K562 (cell line): ENCODE data around the gene ACOT13. TPM values are rescaled to one million over a fixed set of nuclear protein-coding genes. Genes with fewer than 3 reads are reported as not detected.

Experiments used
- BHLHE40 ChIP-seq: IDR thresholded peaks from 2 replicates; pipeline ENCODE4 v1.6.1; 2011; ENCODE audit warnings: low read length, improper control_type of control experiment
- CEBPG ChIP-seq, 3 experiments: fragments of 200-800 bp in 1 of 3; sonication (Bioruptor generic) in 1 of 3; sonication (generic) in 1 of 3; formaldehyde crosslinking in 1 of 3; IDR thresholded peaks in 2 of 3; conservative IDR thresholded peaks in 1 of 3; 2 replicates each; pipeline versions ENCODE4 v1.6.1 to v1.8.0; 2016 to 2022; ENCODE audit warnings: missing compliant biosample characterization in 2 of 3, missing genetic modification characterization in 2 of 3, mild to moderate bottlenecking in 1 of 3, missing genetic modification reagents in 1 of 3
- FOXM1 ChIP-seq, 2 experiments: fragments of 450-650 bp in 1 of 2; sonication (generic) in 1 of 2; formaldehyde crosslinking in 1 of 2; IDR thresholded peaks; 2 replicates each; pipeline versions ENCODE4 v1.6.1 to v1.9.0; 2017 to 2022; ENCODE audit warnings: low read depth in 2 of 2, mild to moderate bottlenecking in 2 of 2, missing genetic modification reagents in 1 of 2, moderate library complexity in 1 of 2
- KAT7 ChIP-seq: sonication (generic); formaldehyde crosslinking; IDR thresholded peaks from 2 replicates; pipeline ENCODE4 v1.8.0; 2022; ENCODE audit warnings: missing genetic modification reagents, mild to moderate bottlenecking, borderline replicate concordance
- KDM2B ChIP-seq: fragments of 250-450 bp; sonication (Bioruptor Pico); IDR thresholded peaks from 2 replicates; pipeline ENCODE4 v1.8.0; 2021; ENCODE audit warnings: mild to moderate bottlenecking, moderate library complexity
- KHSRP ChIP-seq: fragments of 450-650 bp; IDR thresholded peaks from 2 replicates; pipeline ENCODE4 v1.6.1; 2017
- MAFF ChIP-seq: IDR thresholded peaks from 2 replicates; pipeline ENCODE4 v1.6.1; 2012; ENCODE audit warnings: low read length, improper control_type of control experiment
- NONO ChIP-seq, 2 experiments: fragments of 200-400 bp in 1 of 2; fragments of 450-650 bp in 1 of 2; formaldehyde crosslinking in 1 of 2; IDR thresholded peaks; 2 replicates each; pipeline ENCODE4 v1.6.1; 2017; ENCODE audit warnings: low read depth in 2 of 2, mild to moderate bottlenecking in 2 of 2, moderate library complexity in 2 of 2, low read length in 1 of 2
- NRF1 ChIP-seq, 2 experiments: fragments of 450-650 bp; IDR thresholded peaks in 1 of 2; conservative IDR thresholded peaks in 1 of 2; 2 replicates each; pipeline ENCODE4 v1.6.1; 2014; ENCODE audit warnings: mild to moderate bottlenecking in 2 of 2
- PCBP2 ChIP-seq: fragments of 200-400 bp; formaldehyde crosslinking; IDR thresholded peaks from 2 replicates; pipeline ENCODE4 v1.6.1; 2018; ENCODE audit warnings: low read length, low read depth, mild to moderate bottlenecking, moderate library complexity; ENCODE audit not compliant: poor library complexity, severe bottlenecking
- SREBF1 ChIP-seq: fragments of 150-350 bp; IDR thresholded peaks from 2 replicates; pipeline ENCODE4 v1.6.1; 2014; ENCODE audit warnings: antibody characterized with exemption, low read depth, low read length, borderline replicate concordance
- TOE1 ChIP-seq, 2 experiments: fragments of 450-650 bp in 1 of 2; sonication (generic) in 1 of 2; formaldehyde crosslinking in 1 of 2; IDR thresholded peaks; 2 replicates each; pipeline versions ENCODE4 v1.7.1 to v1.8.0; 2016 to 2022; ENCODE audit warnings: borderline replicate concordance in 2 of 2, mild to moderate bottlenecking in 2 of 2, antibody characterized with exemption in 1 of 2, inconsistent platforms in 1 of 2, low read depth in 1 of 2, missing genetic modification reagents in 1 of 2, moderate library complexity in 1 of 2
- UBTF ChIP-seq, 2 experiments: IDR thresholded peaks; 2 replicates each; pipeline ENCODE4 v1.6.1; 2012; ENCODE audit warnings: improper control_type of control experiment in 2 of 2, low read depth in 2 of 2, low read length in 2 of 2, borderline replicate concordance in 1 of 2
- ZC3H11A ChIP-seq: IDR thresholded peaks from 2 replicates; pipeline ENCODE4 v1.6.1; 2012; ENCODE audit warnings: low read depth, low read length, improper control_type of control experiment
- ZNF134 ChIP-seq: fragments of 250-450 bp; sonication (Bioruptor Pico); conservative IDR thresholded peaks from 2 replicates; pipeline ENCODE4 v1.4.0; 2020
- ZNF639 ChIP-seq, 2 experiments: fragments of 200-800 bp in 1 of 2; sonication (Bioruptor generic) in 1 of 2; sonication (generic) in 1 of 2; formaldehyde crosslinking in 1 of 2; IDR thresholded peaks in 1 of 2; conservative IDR thresholded peaks in 1 of 2; 2 replicates each; pipeline versions ENCODE4 v1.5.0 to v1.6.1; 2016 to 2020; ENCODE audit warnings: missing compliant biosample characterization in 1 of 2, missing genetic modification characterization in 1 of 2, missing genetic modification reagents in 1 of 2
- ZNF740 ChIP-seq, 3 experiments: fragments of 200-800 bp in 1 of 3; sonication (Bioruptor generic) in 1 of 3; sonication (generic) in 1 of 3; formaldehyde crosslinking in 1 of 3; IDR thresholded peaks; 2 replicates each; pipeline versions ENCODE4 v1.6.1 to v1.8.0; 2016 to 2022; ENCODE audit warnings: mild to moderate bottlenecking in 2 of 3, missing compliant biosample characterization in 2 of 3, missing genetic modification characterization in 2 of 3, missing genetic modification reagents in 1 of 3
- polyA plus RNA-seq, 8 experiments: library from polyadenylated mRNA; depleted of rRNA in 4 of 8; stranded (reverse) in 5 of 8; unstranded in 3 of 8; fragments of >200 nt; fragmentation: Nextera tagmentation in 2 of 8; fragmentation: Illumina TruSeq in 1 of 8; extraction: Ambion mirVana in 2 of 8; extraction: Trizol in 1 of 8; gene quantifications; 2 replicates each; pipeline versions ENCODE4 v1.2.1 to v1.2.3, GENCODE V29; 2011 to 2014; ENCODE audit warnings: inconsistent platforms in 1 of 8, missing spikeins in 1 of 8
- total RNA-seq, 7 experiments: library from RNA; depleted of rRNA in 6 of 7; stranded (reverse); fragments of >200 nt in 6 of 7; fragmentation: Illumina TruSeq in 2 of 7; extraction: Trizol in 2 of 7; gene quantifications; 2 replicates each; pipeline versions ENCODE4 v1.2.1 to v1.2.3, GENCODE V29; 2011 to 2021; ENCODE audit warnings: low replicate concordance in 1 of 7

Gene ACOT13
- total and polyA plus RNA-seq, 9 of the 15 experiments (the other 6 are each of a cell fraction or from before 2014, with no cell fraction given), result 14.1 to 129 (median 65.7) TPM

GRCh38 chr6:24720604-24721460 is 54.0 kb downstream of the ACOT13 start (continued):
- peak in 1 of 2 experiments; percentile 83; a peak in 2 of 4 replicates for TF ChIP-seq ZNF639 (CRISPR knock-in tag; conservative IDR thresholded peaks at IDR 0.05 in 1 of 2, IDR thresholded peaks at IDR 0.05 in 1 of 2)
- peak; percentile 70 for TF ChIP-seq CEBPG (CRISPR knock-in tag; IDR thresholded peaks at IDR 0.05)
- peak; percentile 59 to 85 for TF ChIP-seq CEBPG (tag; conservative IDR thresholded peaks at IDR 0.05 in 1 of 2, IDR thresholded peaks at IDR 0.05 in 1 of 2)
- peak; percentile 98 for TF ChIP-seq KAT7
- TF ChIP-seq KDM2B (CRISPR knock-in tag), result peak; percentile 41; the same call in 1 of the 2 replicates
- TF ChIP-seq TOE1 (IDR thresholded peaks at IDR 0.05; ENCODE audit: borderline replicate concordance), result peak; percentile 99
- no peak for TF ChIP-seq TOE1 (CRISPR knock-in tag; IDR thresholded peaks at IDR 0.05; ENCODE audit: borderline replicate concordance, low read depth)
- peak; percentile 67 to 68; a peak in 1 of 4 replicates for TF ChIP-seq UBTF (IDR thresholded peaks at IDR 0.05; ENCODE audit: borderline replicate concordance in 1 of 2, low read depth in 2 of 2, low read length in 2 of 2)
- 0 out of 2 replicates have a peak, but pooled peaks have one; percentile 35 for TF ChIP-seq ZNF134 (CRISPR knock-in tag)
- peak; percentile 91 for TF ChIP-seq BHLHE40
- TF ChIP-seq KHSRP, result peak; percentile 58; the same call in 1 of the 2 replicates
- TF ChIP-seq NONO (IDR thresholded peaks at IDR 0.05; ENCODE audit: low read depth in 2 of 2, low read length in 1 of 2), result peak; percentile 98 to 100
- peak; percentile 84 for TF ChIP-seq MAFF
- TF ChIP-seq PCBP2, result peak; percentile 10
- TF ChIP-seq ZC3H11A, result peak; percentile 56; the same call in 1 of the 2 replicates
- TF ChIP-seq NRF1 (conservative IDR thresholded peaks at IDR 0.05 in 1 of 2, IDR thresholded peaks at IDR 0.05 in 1 of 2), result peak; percentile 91 to 93
- peak; percentile 97 for TF ChIP-seq ZNF740 (CRISPR knock-in tag; IDR thresholded peaks at IDR 0.05)
- peak in 1 of 2 experiments; percentile 98; a peak in 2 of 4 replicates for TF ChIP-seq ZNF740 (tag; IDR thresholded peaks at IDR 0.05)
- peak; percentile 74; the same call in 1 of the 2 replicates for TF ChIP-seq FOXM1 (IDR thresholded peaks at IDR 0.05; ENCODE audit: low read depth)
- TF ChIP-seq FOXM1 (CRISPR knock-in tag; IDR thresholded peaks at IDR 0.05; ENCODE audit: low read depth), result no peak
- peak; percentile 72 for TF ChIP-seq SREBF1
